ENCODE data around the gene LRP1B.
A peak's percentile ranks its signal among the peaks of the same experiment; 100 is the strongest.

The LRP1B gene

GRCh38 chr2:141037361-141037760 is 1093.5 kb downstream of the LRP1B start:
- H3K9me3 ChIP-seq: no peaks in the 10 kb centered on the region; the same call in 1 of the 2 replicates
- in situ Hi-C loops (cut with MboI; ENCODE audit: low sequenced_read_pairs): no loop called here
- H3K36me3 ChIP-seq (replicated peaks): no peaks in the 10 kb centered on the region
- H3K4me1 ChIP-seq: peaks cover 12% of the 10 kb centered on the region
- no peak overlapping the region for H3K4me3 ChIP-seq
- no peak for DNase-seq (ENCODE audit: low spot score in 2 of 2)
- no peaks in the 10 kb centered on the region for H3K27me3 ChIP-seq (ENCODE audit: low read depth)

DNA sequence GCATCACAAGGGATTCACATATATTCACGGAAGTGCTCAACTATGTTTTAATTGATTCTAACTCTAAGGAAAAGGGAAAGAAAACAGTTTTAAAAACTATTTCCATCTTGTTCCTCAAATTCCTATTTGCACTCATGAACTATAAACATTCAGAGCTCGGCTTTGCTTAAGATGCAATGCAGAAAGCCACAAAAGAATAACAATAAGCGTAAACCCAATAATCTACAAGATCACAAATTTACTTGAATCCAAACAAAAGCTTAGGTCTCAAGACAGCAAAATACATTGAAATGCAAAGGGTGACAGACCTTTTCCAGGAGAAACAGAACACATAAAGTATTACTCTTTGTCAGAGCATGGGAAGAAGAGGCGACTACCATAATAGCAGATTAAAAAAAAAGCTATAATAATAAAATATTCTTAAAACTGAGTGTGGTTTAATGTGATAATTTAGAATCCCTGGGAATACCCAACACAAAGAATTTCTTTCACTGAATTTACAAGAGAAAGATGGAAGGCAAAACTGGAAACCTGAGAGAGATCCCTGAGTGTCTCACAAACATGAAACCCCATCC is 1094.9 kb downstream of the LRP1B start:
- no peak overlapping the region for H3K4me3 ChIP-seq
- peaks cover 12% of the 10 kb centered on the region for H3K4me1 ChIP-seq
- in situ Hi-C loops (cut with MboI; ENCODE audit: low sequenced_read_pairs): no loop called here
- no peaks in the 10 kb centered on the region for H3K27me3 ChIP-seq (ENCODE audit: low read depth)
- no peaks in the 10 kb centered on the region for H3K36me3 ChIP-seq (replicated peaks)
- peak; percentile 8 to 98 for DNase-seq (ENCODE audit: low spot score in 2 of 2)
- no peaks in the 10 kb centered on the region; the same call in 1 of the 2 replicates for H3K9me3 ChIP-seq

- Histone ChIP-seq H3K4me3 (no peak overlapping the region), H3K27me3 (ENCODE audit: low read depth) (no peaks in the 10 kb centered on the region), H3K36me3 (replicated peaks) (no peaks in the 10 kb centered on the region), H3K4me1 (no peaks in the 10 kb centered on the region), H3K9me3 (no peaks in the 10 kb centered on the region; the same call in 1 of the 2 replicates)
- in situ Hi-C loops (cut with MboI; ENCODE audit: low sequenced_read_pairs): no loop called here
- no peak for DNase-seq (ENCODE audit: low spot score in 2 of 2)
Measured at GRCh38 chr2:141029428-141030078, 1101.3 kb downstream of the LRP1B start.

GRCh38 chr2:141027221-141027620 is 1103.6 kb downstream of the LRP1B start:
- H3K4me3 ChIP-seq: no peak overlapping the region
- DNase-seq (ENCODE audit: low spot score in 2 of 2): no peak
- in situ Hi-C loops (cut with MboI; ENCODE audit: low sequenced_read_pairs): no loop called here
- H3K27me3 ChIP-seq (ENCODE audit: low read depth): no peaks in the 10 kb centered on the region
- H3K9me3 ChIP-seq: no peaks in the 10 kb centered on the region
- H3K36me3 ChIP-seq (replicated peaks): no peaks in the 10 kb centered on the region
- H3K4me1 ChIP-seq: no peaks in the 10 kb centered on the region

- no peaks in the 10 kb centered on the region for H3K27me3 ChIP-seq (ENCODE audit: low read depth)
- no peak for DNase-seq (ENCODE audit: low spot score in 2 of 2)
- no peaks in the 10 kb centered on the region for H3K4me1 ChIP-seq
- H3K9me3 ChIP-seq: no peaks in the 10 kb centered on the region
- in situ Hi-C loops (cut with MboI; ENCODE audit: low sequenced_read_pairs): no loop called here
- no peak overlapping the region for H3K4me3 ChIP-seq
- H3K36me3 ChIP-seq (replicated peaks): no peaks in the 10 kb centered on the region
Measured at GRCh38 chr2:141021611-141022010, 1109.2 kb downstream of the LRP1B start.

DNA sequence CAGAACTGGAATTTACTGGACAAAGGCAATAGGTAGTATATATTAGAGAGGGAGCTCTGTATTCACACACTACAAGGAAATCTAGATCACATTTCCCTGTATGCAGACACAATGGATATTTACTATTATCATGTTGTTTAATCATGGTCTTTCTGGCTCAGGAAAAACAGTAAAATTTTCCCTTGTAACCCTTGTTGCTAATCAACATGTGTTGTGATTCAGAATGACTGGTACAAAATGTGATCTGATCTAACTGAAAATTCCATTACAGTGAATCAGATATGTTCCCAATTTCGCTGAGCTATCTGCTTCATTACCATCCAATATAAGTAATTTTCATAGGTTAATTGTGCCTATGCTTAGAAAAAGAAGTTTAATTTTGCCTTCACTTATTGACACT is 1109.7 kb downstream of the LRP1B start:
- no peak for DNase-seq (ENCODE audit: low spot score in 2 of 2)
- in situ Hi-C loops (cut with MboI; ENCODE audit: low sequenced_read_pairs): no loop called here

DNA sequence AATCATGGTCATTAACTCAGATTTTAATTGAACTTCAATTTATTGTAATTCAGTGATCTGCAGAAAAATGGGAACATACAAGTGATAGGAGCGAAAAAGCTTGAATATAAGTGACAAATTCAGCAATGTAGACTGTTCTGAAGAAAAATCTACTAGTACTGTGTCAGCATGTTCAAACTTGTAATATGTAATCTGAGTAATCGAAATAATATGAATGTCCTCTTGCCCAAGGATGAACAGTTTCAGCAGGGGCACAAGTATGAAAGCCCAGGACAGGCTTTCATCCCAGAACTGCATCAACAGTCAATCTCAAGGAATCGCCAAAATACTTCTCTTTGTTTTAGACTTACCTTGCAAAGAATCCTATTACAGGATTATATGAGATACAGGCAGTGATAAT is 1110.5 kb downstream of the LRP1B start:
- no peaks in the 10 kb centered on the region for H3K27me3 ChIP-seq (ENCODE audit: low read depth)
- no peaks in the 10 kb centered on the region for H3K4me1 ChIP-seq
- H3K36me3 ChIP-seq (replicated peaks): no peaks in the 10 kb centered on the region
- DNase-seq (ENCODE audit: low spot score in 2 of 2): no peak
- in situ Hi-C loops (cut with MboI; ENCODE audit: low sequenced_read_pairs): no loop called here
- no peak overlapping the region for H3K4me3 ChIP-seq
- no peaks in the 10 kb centered on the region for H3K9me3 ChIP-seq

More for the DNA sequence above, 1109.7 kb downstream of the LRP1B start:
- H3K27me3 ChIP-seq (ENCODE audit: low read depth): no peaks in the 10 kb centered on the region
- no peaks in the 10 kb centered on the region for H3K4me1 ChIP-seq
- no peaks in the 10 kb centered on the region for H3K9me3 ChIP-seq
- H3K4me3 ChIP-seq: no peak overlapping the region
- no peaks in the 10 kb centered on the region for H3K36me3 ChIP-seq (replicated peaks)

- H3K4me3 ChIP-seq: no peak overlapping the region
- H3K4me1 ChIP-seq: no peaks in the 10 kb centered on the region
- H3K36me3 ChIP-seq (replicated peaks): no peaks in the 10 kb centered on the region
- in situ Hi-C loops (cut with MboI; ENCODE audit: low sequenced_read_pairs): no loop called here
- no peak for DNase-seq (ENCODE audit: low spot score in 2 of 2)
- H3K27me3 ChIP-seq (ENCODE audit: low read depth): no peaks in the 10 kb centered on the region
- H3K9me3 ChIP-seq: no peaks in the 10 kb centered on the region
Measured at GRCh38 chr2:141015341-141016047, 1115.3 kb downstream of the LRP1B start.

GRCh38 chr2:141003967-141004657 is 1126.7 kb downstream of the LRP1B start:
- Histone ChIP-seq H3K27me3 (ENCODE audit: low read depth) (no peaks in the 10 kb centered on the region), H3K4me3 (no peak overlapping the region), H3K4me1 (no peaks in the 10 kb centered on the region), H3K9me3 (no peaks in the 10 kb centered on the region), H3K36me3 (replicated peaks) (no peaks in the 10 kb centered on the region)
- in situ Hi-C loops (cut with MboI; ENCODE audit: low sequenced_read_pairs): no loop called here
- no peak for DNase-seq (ENCODE audit: low spot score in 2 of 2)

- Histone ChIP-seq H3K4me3 (no peak overlapping the region), H3K36me3 (replicated peaks) (no peaks in the 10 kb centered on the region), H3K9me3 (no peaks in the 10 kb centered on the region), H3K27me3 (ENCODE audit: low read depth) (no peaks in the 10 kb centered on the region), H3K4me1 (peaks cover 2% of the 10 kb centered on the region; the same call in 1 of the 2 replicates)
- no peak for DNase-seq (ENCODE audit: low spot score in 2 of 2)
- in situ Hi-C loops (cut with MboI; ENCODE audit: low sequenced_read_pairs): no loop called here
Measured at GRCh38 chr2:141001750-141002149, 1129.1 kb downstream of the LRP1B start.

DNA sequence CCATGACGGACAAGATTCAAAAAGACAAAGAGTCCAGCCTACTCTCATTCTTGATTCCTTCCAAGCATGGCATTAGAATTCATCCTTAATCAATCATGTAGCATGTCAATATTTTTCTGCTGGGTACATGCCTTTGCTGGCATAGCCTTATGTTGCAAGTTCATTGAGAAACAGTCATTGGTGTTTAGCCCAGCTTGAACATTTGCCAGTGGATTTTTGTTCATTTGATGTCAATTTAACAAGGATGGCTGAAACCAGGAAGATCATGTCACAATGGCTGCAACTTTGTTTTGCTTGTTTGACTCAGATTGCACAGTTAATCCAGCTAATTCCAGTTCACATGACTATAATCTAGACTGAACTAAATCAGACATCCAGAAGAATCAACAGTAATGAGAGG is 1132.2 kb downstream of the LRP1B start:
- Histone ChIP-seq H3K4me1 (peaks cover 14% of the 10 kb centered on the region; the same call in 1 of the 2 replicates), H3K36me3 (replicated peaks) (no peaks in the 10 kb centered on the region), H3K9me3 (no peaks in the 10 kb centered on the region), H3K4me3 (no peak overlapping the region), H3K27me3 (ENCODE audit: low read depth) (no peaks in the 10 kb centered on the region)
- no peak for DNase-seq (ENCODE audit: low spot score in 2 of 2)
- in situ Hi-C loops (cut with MboI; ENCODE audit: low sequenced_read_pairs): no loop called here

DNA sequence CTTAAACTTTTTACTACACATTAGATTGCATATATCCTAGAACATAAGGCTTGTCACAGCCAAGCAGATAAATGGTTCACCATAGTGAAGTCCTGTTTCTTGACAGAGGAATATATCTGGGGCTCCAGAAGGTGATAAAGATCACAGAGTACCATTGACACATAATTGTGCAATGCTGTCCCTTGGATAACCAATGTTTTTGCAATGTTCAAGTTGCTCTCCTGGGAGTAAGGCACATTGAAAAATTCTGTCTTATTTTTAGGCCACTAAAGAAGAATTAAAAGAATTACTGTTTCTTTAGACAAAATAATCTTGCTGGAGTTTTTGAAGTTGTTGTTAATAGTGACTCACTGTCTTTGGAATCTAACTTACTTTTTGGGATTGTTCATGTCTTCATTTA is 1132.8 kb downstream of the LRP1B start:
- Histone ChIP-seq H3K9me3 (no peaks in the 10 kb centered on the region), H3K4me1 (peaks cover 14% of the 10 kb centered on the region; the same call in 1 of the 2 replicates), H3K27me3 (ENCODE audit: low read depth) (no peaks in the 10 kb centered on the region), H3K4me3 (no peak overlapping the region), H3K36me3 (replicated peaks) (no peaks in the 10 kb centered on the region)
- in situ Hi-C loops (cut with MboI; ENCODE audit: low sequenced_read_pairs): no loop called here
- no peak for DNase-seq (ENCODE audit: low spot score in 2 of 2)

DNA sequence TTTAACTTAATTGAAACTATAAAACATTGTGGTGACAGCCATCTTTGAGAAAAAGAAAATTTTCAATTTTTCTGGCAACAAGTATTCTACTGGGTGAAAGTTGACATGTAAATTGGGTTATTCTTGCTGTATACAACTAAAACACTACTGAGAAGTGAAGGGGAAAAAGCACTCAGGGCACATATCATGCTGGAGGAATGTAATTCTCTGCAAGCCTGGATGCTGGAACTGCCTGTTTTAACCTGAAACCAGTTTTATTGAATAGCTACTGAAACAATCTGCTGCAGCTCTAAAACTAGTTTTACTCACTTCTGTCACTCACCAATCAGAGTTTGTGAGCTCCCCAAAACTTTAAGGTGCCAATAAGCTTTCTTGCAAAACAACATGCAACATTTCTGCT is 1136.0 kb downstream of the LRP1B start:
- Histone ChIP-seq H3K4me1 (peaks cover 14% of the 10 kb centered on the region; the same call in 1 of the 2 replicates), H3K36me3 (replicated peaks) (no peaks in the 10 kb centered on the region), H3K4me3 (no peak overlapping the region), H3K9me3 (no peaks in the 10 kb centered on the region), H3K27me3 (ENCODE audit: low read depth) (no peaks in the 10 kb centered on the region)
- no peak for DNase-seq (ENCODE audit: low spot score in 2 of 2)
- in situ Hi-C loops (cut with MboI; ENCODE audit: low sequenced_read_pairs): no loop called here

- Histone ChIP-seq H3K4me1 (peaks cover under 1% of the 10 kb centered on the region; the same call in 1 of the 2 replicates), H3K9me3 (no peaks in the 10 kb centered on the region), H3K36me3 (replicated peaks) (no peaks in the 10 kb centered on the region), H3K4me3 (no peak overlapping the region), H3K27me3 (ENCODE audit: low read depth) (no peaks in the 10 kb centered on the region)
- in situ Hi-C loops (cut with MboI; ENCODE audit: low sequenced_read_pairs): no loop called here
- no peak for DNase-seq (ENCODE audit: low spot score in 2 of 2)
Measured at GRCh38 chr2:140990416-140990815, 1140.4 kb downstream of the LRP1B start.

All from HAP-1 (cell line).